ENCODE data around the gene NT5DC2. TPM values are rescaled to one million over a fixed set of nuclear protein-coding genes. Genes with fewer than 3 reads are reported as not detected.

NT5DC2 gene
- 60.8 and 61.7 TPM in 2 replicates for total RNA-seq

GRCh38 chr3:52533623-52534280, at the start of gene NT5DC2:
Gene NT5DC2 (minus strand): TSS chr3:52533857. CDS start chr3:52533737, 120 bp downstream.
- Mint-ChIP-seq H3K27ac (peak within 1 kb of the TSS; percentile 77), H3K4me3 (peak within 1 kb of the TSS; percentile 84), H3K9me3 (no peaks in the 10 kb centered on the region), H3K36me3 (ENCODE audit: low read depth) (peaks cover 14% of the 10 kb centered on the region), H3K4me1 (ENCODE audit: low read depth) (peaks cover 34% of the 10 kb centered on the region), H3K27me3 (ENCODE audit: insufficient read depth) (no peaks in the 10 kb centered on the region)
- intact Hi-C loops (cut with micrococcal nuclease), result loop anchor here (10.0 kb wide), 1 partner anchor 559 kb away; the partner anchor contains the start of genes ABHD14A and ABHD14B
- DNase-seq (ENCODE audit: low spot score), result peak; percentile 66

GRCh38 chr3:52574056-52574965, 40.7 kb upstream of the NT5DC2 start:
- Mint-ChIP-seq H3K27ac (no peak overlapping the region), H3K9me3 (no peaks in the 10 kb centered on the region), H3K27me3 (ENCODE audit: insufficient read depth) (no peaks in the 10 kb centered on the region), H3K4me1 (ENCODE audit: low read depth) (no peaks in the 10 kb centered on the region), H3K4me3 (no peak overlapping the region), H3K36me3 (ENCODE audit: low read depth) (peaks cover 45% of the 10 kb centered on the region)
- intact Hi-C loops (cut with micrococcal nuclease), result no loop called here
- no peak for DNase-seq (ENCODE audit: low spot score)

GRCh38 chr3:52572221-52572620, 38.6 kb upstream of the NT5DC2 start:
- Mint-ChIP-seq H3K27me3 (ENCODE audit: insufficient read depth) (no peaks in the 10 kb centered on the region), H3K27ac (no peak overlapping the region), H3K9me3 (no peaks in the 10 kb centered on the region), H3K4me1 (ENCODE audit: low read depth) (no peaks in the 10 kb centered on the region), H3K4me3 (no peak overlapping the region), H3K36me3 (ENCODE audit: low read depth) (peaks cover 32% of the 10 kb centered on the region)
- intact Hi-C loops (cut with micrococcal nuclease), result no loop called here
- DNase-seq (ENCODE audit: low spot score), result no peak

GRCh38 chr3:52570076-52570475, 36.4 kb upstream of the NT5DC2 start:
- H3K4me3 Mint-ChIP-seq, result no peak overlapping the region

GRCh38 chr3:52568069-52568468, 34.4 kb upstream of the NT5DC2 start:
- no peak overlapping the region for H3K27ac Mint-ChIP-seq
- H3K4me3 Mint-ChIP-seq, result no peak overlapping the region
- H3K4me1 Mint-ChIP-seq (ENCODE audit: low read depth), result no peaks in the 10 kb centered on the region
- H3K9me3 Mint-ChIP-seq, result no peaks in the 10 kb centered on the region
- peaks cover 15% of the 10 kb centered on the region for H3K36me3 Mint-ChIP-seq (ENCODE audit: low read depth)
- DNase-seq (ENCODE audit: low spot score), result no peak
- H3K27me3 Mint-ChIP-seq (ENCODE audit: insufficient read depth), result no peaks in the 10 kb centered on the region
- intact Hi-C loops (cut with micrococcal nuclease), result no loop called here

More at GRCh38 chr3:52570076-52570475, 36.4 kb upstream of the NT5DC2 start:
- H3K27ac Mint-ChIP-seq, result no peak overlapping the region
- no peaks in the 10 kb centered on the region for H3K9me3 Mint-ChIP-seq
- H3K27me3 Mint-ChIP-seq (ENCODE audit: insufficient read depth), result no peaks in the 10 kb centered on the region
- DNase-seq (ENCODE audit: low spot score), result no peak
- H3K36me3 Mint-ChIP-seq (ENCODE audit: low read depth), result peaks cover 21% of the 10 kb centered on the region
- intact Hi-C loops (cut with micrococcal nuclease), result no loop called here
- H3K4me1 Mint-ChIP-seq (ENCODE audit: low read depth), result no peaks in the 10 kb centered on the region

- Mint-ChIP-seq H3K36me3 (ENCODE audit: low read depth) (peaks cover 26% of the 10 kb centered on the region), H3K4me3 (no peak overlapping the region), H3K27ac (no peak overlapping the region), H3K4me1 (ENCODE audit: low read depth) (no peaks in the 10 kb centered on the region), H3K27me3 (ENCODE audit: insufficient read depth) (no peaks in the 10 kb centered on the region), H3K9me3 (no peaks in the 10 kb centered on the region)
- intact Hi-C loops (cut with micrococcal nuclease), result no loop called here
- no peak for DNase-seq (ENCODE audit: low spot score)
Measured at GRCh38 chr3:52563984-52564383, 30.3 kb upstream of the NT5DC2 start.

- Mint-ChIP-seq H3K36me3 (ENCODE audit: low read depth) (peaks cover 31% of the 10 kb centered on the region), H3K27ac (no peak overlapping the region), H3K4me1 (ENCODE audit: low read depth) (no peaks in the 10 kb centered on the region), H3K27me3 (ENCODE audit: insufficient read depth) (no peaks in the 10 kb centered on the region), H3K9me3 (no peaks in the 10 kb centered on the region), H3K4me3 (no peak overlapping the region)
- no peak for DNase-seq (ENCODE audit: low spot score)
- intact Hi-C loops (cut with micrococcal nuclease), result no loop called here
Measured at GRCh38 chr3:52561028-52561747, 27.5 kb upstream of the NT5DC2 start.

- Mint-ChIP-seq H3K9me3 (no peaks in the 10 kb centered on the region), H3K36me3 (ENCODE audit: low read depth) (peaks cover 34% of the 10 kb centered on the region), H3K4me1 (ENCODE audit: low read depth) (no peaks in the 10 kb centered on the region), H3K4me3 (no peak overlapping the region), H3K27me3 (ENCODE audit: insufficient read depth) (no peaks in the 10 kb centered on the region), H3K27ac (no peak overlapping the region)
- no peak for DNase-seq (ENCODE audit: low spot score)
- intact Hi-C loops (cut with micrococcal nuclease), result no loop called here
Measured at GRCh38 chr3:52558436-52558835, 24.8 kb upstream of the NT5DC2 start.

- no peak overlapping the region for H3K27ac Mint-ChIP-seq
- intact Hi-C loops (cut with micrococcal nuclease), result no loop called here
- no peaks in the 10 kb centered on the region for H3K27me3 Mint-ChIP-seq (ENCODE audit: insufficient read depth)
- peaks cover 27% of the 10 kb centered on the region for H3K36me3 Mint-ChIP-seq (ENCODE audit: low read depth)
- H3K4me1 Mint-ChIP-seq (ENCODE audit: low read depth), result no peaks in the 10 kb centered on the region
- H3K9me3 Mint-ChIP-seq, result no peaks in the 10 kb centered on the region
- no peak overlapping the region for H3K4me3 Mint-ChIP-seq
- no peak for DNase-seq (ENCODE audit: low spot score)
Measured at GRCh38 chr3:52557011-52557960, 23.6 kb upstream of the NT5DC2 start.

- H3K27me3 Mint-ChIP-seq (ENCODE audit: insufficient read depth), result no peaks in the 10 kb centered on the region
- intact Hi-C loops (cut with micrococcal nuclease), result no loop called here
- no peaks in the 10 kb centered on the region for H3K9me3 Mint-ChIP-seq
- DNase-seq (ENCODE audit: low spot score), result no peak
- H3K4me1 Mint-ChIP-seq (ENCODE audit: low read depth), result no peaks in the 10 kb centered on the region
- H3K4me3 Mint-ChIP-seq, result no peak overlapping the region
- no peak overlapping the region for H3K27ac Mint-ChIP-seq
- peaks cover 28% of the 10 kb centered on the region for H3K36me3 Mint-ChIP-seq (ENCODE audit: low read depth)
Measured at GRCh38 chr3:52555056-52555455, 21.4 kb upstream of the NT5DC2 start.

GRCh38 chr3:52554026-52554755, 20.5 kb upstream of the NT5DC2 start:
- Mint-ChIP-seq H3K27me3 (ENCODE audit: insufficient read depth) (no peaks in the 10 kb centered on the region), H3K36me3 (ENCODE audit: low read depth) (peaks cover 21% of the 10 kb centered on the region), H3K27ac (no peak overlapping the region)

More at GRCh38 chr3:52554026-52554755, 20.5 kb upstream of the NT5DC2 start:
- DNase-seq (ENCODE audit: low spot score), result no peak
- no peaks in the 10 kb centered on the region for H3K9me3 Mint-ChIP-seq
- intact Hi-C loops (cut with micrococcal nuclease), result no loop called here
- no peaks in the 10 kb centered on the region for H3K4me1 Mint-ChIP-seq (ENCODE audit: low read depth)
- no peak overlapping the region for H3K4me3 Mint-ChIP-seq
